Astrocyte (in vitro differentiated cells and primary cell): ENCODE results near the gene KCNH2.

ENCODE experiments used
- CTCF ChIP-seq: IDR thresholded peaks from 2 replicates; pipeline ENCODE4 v1.5.1; 2011; ENCODE audit warnings: low read depth, mild to moderate bottlenecking, inconsistent platforms, low read length, moderate library complexity; ENCODE audit not compliant: insufficient read depth
- EZH2 ChIP-seq: IDR thresholded peaks from 2 replicates; pipeline ENCODE4 v1.6.1; 2012; ENCODE audit warnings: mild to moderate bottlenecking, low read length, inconsistent platforms; ENCODE audit not compliant: insufficient read depth

- TF ChIP-seq CTCF (no peak), EZH2 (no peak)
Observed at GRCh38 chr7:151025924-151026671, 48.0 kb upstream of the KCNH2 start.
